ENCODE measurements around the gene MFNG. TPM values are rescaled to one million over a fixed set of nuclear protein-coding genes. Genes with fewer than 3 reads are reported as not detected.

The MFNG gene, protein sequence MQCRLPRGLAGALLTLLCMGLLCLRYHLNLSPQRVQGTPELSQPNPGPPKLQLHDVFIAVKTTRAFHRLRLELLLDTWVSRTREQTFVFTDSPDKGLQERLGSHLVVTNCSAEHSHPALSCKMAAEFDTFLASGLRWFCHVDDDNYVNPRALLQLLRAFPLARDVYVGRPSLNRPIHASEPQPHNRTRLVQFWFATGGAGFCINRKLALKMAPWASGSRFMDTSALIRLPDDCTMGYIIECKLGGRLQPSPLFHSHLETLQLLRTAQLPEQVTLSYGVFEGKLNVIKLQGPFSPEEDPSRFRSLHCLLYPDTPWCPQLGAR
- 0.70 to 1.7 TPM (median 1.4 TPM) in 5 replicates for total RNA-seq (2022; extraction: Qiagen RNA extraction)

DNA sequence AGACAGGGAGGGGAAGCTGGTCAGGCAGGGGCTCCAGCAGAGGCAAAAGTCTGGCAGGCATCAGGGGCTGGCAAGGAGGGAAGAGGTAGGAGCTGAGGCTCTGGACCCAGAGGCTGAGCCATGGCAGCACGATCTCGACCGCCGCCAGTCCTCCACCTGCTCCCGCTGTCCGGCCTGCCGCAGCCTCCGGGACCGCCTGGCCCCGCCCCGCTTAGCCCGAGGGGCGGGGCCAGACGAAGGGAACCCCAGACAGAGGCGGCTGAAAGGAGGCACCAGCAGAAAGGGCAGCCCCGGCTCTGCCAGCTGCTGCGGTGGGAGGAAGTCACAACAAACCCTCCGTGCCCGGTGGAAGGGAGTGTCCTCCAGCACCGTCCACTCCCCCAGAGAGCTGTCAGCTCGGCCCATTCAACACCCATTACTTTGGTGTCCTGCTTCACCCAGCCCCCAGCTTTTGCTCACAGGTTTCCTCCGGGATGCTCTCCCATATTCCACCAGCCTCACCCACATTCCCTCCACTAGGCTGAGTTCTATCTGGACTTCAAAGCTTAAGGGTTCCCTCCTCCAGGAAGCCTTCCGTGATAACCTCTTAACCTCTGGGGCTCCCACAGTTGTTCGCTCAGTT, at the start of gene MFNG:
MFNG (minus strand) TSS at position 161 of the 622 bp plus-strand sequence. CDS start 207 bp downstream, outside the sequence.

DNA sequence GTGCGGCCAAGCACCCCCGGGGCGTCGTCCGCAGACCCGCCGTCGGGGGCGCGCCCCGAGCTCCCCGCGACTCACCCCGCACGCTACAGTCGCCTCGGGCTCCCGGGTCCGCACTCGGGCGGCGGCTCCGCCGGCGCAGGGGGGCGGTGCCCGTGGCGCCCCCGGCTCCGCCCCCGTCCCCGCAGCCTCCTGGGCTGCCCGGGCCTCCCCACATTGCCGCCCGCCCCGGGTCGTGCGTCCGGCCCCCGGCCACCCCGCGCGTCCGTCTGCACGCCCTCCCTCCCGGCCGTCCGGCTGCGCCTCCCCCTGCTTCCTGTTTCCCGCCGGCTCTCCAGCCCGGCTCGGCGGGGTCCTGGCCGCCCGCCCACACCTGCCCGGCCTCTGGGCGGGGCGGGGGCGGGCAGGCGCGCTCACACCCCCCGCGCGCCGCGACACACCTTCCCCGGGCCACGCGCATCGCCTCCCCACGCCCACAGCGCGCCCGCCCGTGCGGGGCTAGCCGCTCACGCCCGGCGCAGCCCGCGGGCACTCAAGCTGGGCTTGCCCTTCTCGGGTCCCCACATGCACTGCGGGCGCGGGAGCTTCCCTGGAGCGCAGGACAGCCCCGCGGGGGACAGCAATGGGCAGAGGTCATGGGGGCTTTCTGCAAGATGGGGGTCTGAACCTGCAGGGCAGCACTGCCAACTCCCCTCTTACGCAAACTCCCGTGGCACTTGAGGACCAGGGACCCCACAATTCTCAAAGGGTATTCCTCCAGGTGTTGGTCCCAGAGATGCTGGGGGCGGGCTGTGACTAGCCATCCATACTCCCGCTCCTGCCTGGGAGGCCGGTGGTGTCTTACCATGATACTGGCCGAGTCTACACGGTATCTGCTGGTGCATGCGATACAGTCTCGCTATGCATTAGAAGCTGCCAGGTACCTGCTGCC, 33.3 kb upstream of the MFNG start, which contains the start of gene CARD10:
CARD10 (minus strand) TSS at position 148 of the 928 bp plus-strand sequence. CDS start 215 bp downstream, outside the sequence.

DNA sequence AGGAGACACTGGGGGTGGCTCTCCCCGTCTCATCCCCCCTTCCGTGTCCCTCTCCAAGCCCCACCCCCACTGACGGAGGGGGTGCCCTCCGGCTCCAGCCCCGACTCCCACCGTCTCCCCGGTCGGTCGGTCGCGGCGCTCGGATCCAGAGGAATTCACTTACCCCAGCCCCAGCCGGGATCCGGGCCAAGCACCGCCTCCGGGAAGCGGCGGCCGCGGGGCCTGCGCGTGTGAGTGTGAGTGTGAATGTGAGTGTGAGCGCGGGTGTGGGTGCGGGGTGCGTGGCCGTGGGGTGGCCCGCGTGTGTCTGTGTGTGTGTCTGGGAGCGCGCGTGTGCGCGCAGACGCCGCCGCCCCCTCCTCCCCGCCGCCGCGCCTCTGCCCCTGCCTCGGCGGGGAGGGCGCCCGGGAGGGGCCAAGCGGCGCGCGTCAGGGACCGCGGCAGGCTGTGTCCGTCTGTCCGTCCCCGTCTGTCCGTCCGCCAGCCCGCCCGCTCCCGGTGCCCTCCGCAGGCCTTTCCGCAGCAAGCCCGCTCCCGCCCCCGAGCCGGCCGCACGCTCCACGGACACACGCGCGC, 59.0 kb downstream of the MFNG start, which contains the start of gene ELFN2:
ELFN2 (minus strand) TSS at position 345 of the 576 bp plus-strand sequence. CDS start 51,945 bp downstream, outside the sequence.

Other genes with a start within 250 kb of the MFNG start
- gene RAC2, start 242.1 kb downstream of the MFNG start, total RNA-seq (2022; extraction: Qiagen RNA extraction), result 0.09 to 0.14 TPM (median 0.11 TPM) in 4 of 5 replicates, not detected in the other
- 0.49 to 0.79 TPM (median 0.59 TPM) in 5 replicates for gene CYTH4, start 203.9 kb downstream of the MFNG start, total RNA-seq (2022; extraction: Qiagen RNA extraction)
- gene ELFN2, start 58.9 kb downstream of the MFNG start, total RNA-seq (2022; extraction: Qiagen RNA extraction), result 5.0 to 6.7 TPM (median 5.6 TPM) in 5 replicates
- 23.3 to 32.2 TPM (median 31.4 TPM) in 5 replicates for gene CARD10, start 33.0 kb upstream of the MFNG start, total RNA-seq (2022; extraction: Qiagen RNA extraction)
- 22.8 to 32.8 TPM (median 31.6 TPM) in 5 replicates for gene CDC42EP1, start 74.1 kb upstream of the MFNG start, total RNA-seq (2022; extraction: Qiagen RNA extraction)
- 0.16 to 0.30 TPM (median 0.19 TPM) in 4 of 5 replicates, not detected in the other for gene LGALS2, start 93.7 kb upstream of the MFNG start, total RNA-seq (2022; extraction: Qiagen RNA extraction)
- 17.7 to 23.1 TPM (median 20.7 TPM) in 5 replicates for gene GGA1, start 122.5 kb upstream of the MFNG start, total RNA-seq (2022; extraction: Qiagen RNA extraction)
- 1.0 to 2.0 TPM (median 1.6 TPM) in 5 replicates for gene SH3BP1, start 153.3 kb upstream of the MFNG start, total RNA-seq (2022; extraction: Qiagen RNA extraction)
- gene PDXP, start 172.3 kb upstream of the MFNG start, total RNA-seq (2022; extraction: Qiagen RNA extraction), result 12.2 to 17.5 TPM (median 15.7 TPM) in 5 replicates
- gene LGALS1, start 189.3 kb upstream of the MFNG start, total RNA-seq (2022; extraction: Qiagen RNA extraction), result 1,265 to 1,421 TPM (median 1,365 TPM) in 5 replicates
- 24.4 to 29.5 TPM (median 27.5 TPM) in 5 replicates for gene NOL12, start 200.0 kb upstream of the MFNG start, total RNA-seq (2022; extraction: Qiagen RNA extraction)
- 30.0 to 40.5 TPM (median 37.3 TPM) in 5 replicates for gene TRIOBP, start 210.7 kb upstream of the MFNG start, total RNA-seq (2022; extraction: Qiagen RNA extraction)

All from A549 treated with AZD2906 at 1 μM for 4 hours (cell line).